Uterus (tissue), 2 donors: Measurements from ENCODE around the gene AKAP8.

Experiments
- CTCF ChIP-seq, 4 experiments: fragments of 200-600 bp in 2 of 4; fragments of 450-650 bp in 2 of 4; sonication (generic) in 2 of 4; IDR thresholded peaks; one replicate each; pipeline ENCODE4 v1.5.1; 2016 to 2019; ENCODE audit warnings: antibody characterized with exemption in 4 of 4, mild to moderate bottlenecking in 2 of 4, moderate library complexity in 1 of 4
- POLR2A ChIP-seq, 2 donors: fragments of 450-650 bp; IDR thresholded peaks; one replicate each; pipeline ENCODE4 v1.6.1; 2016; ENCODE audit warnings: antibody characterized with exemption in 2 of 2, mild to moderate bottlenecking in 1 of 2, moderate library complexity in 1 of 2

GRCh38 chr19:15321739-15322138 is 57.8 kb downstream of the AKAP8 start:
- TF ChIP-seq CTCF (IDR thresholded peaks at IDR 0.05) (no peak), POLR2A (IDR thresholded peaks at IDR 0.05) (no peak)
